ENCODE measurements around the gene BCL6.

The BCL6 gene

GRCh38 chr3:187695449-187695848 is 49.8 kb downstream of the BCL6 start:
- H3K27ac ChIP-seq: no peak overlapping the region
- TF ChIP-seq ZFX (IDR thresholded peaks at IDR 0.05) (no peak), CTCF (conservative IDR thresholded peaks at IDR 0.05) (no peak)

DNA sequence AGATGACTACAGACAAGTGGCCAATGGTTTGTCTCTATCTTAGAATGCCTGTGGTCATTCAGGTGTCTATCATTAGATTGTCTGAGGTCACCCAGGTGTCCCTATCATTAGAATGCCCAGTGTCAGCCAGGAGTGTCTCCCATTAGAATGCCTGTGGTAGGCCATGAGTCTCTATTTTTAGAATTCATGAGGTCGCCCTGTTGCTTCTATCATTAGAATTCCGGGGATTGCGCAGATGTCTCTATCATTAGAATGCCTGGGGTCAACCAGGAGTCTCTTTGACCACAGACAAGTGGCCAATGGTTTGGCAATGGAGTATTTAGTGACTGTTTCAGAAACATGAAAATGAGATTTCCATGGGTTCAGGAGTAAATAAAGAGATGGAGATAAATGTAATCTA is 50.5 kb downstream of the BCL6 start:
- no peak for TF ChIP-seq CTCF (conservative IDR thresholded peaks at IDR 0.05)
- TF ChIP-seq ZFX (IDR thresholded peaks at IDR 0.05): no peak

GRCh38 chr3:187693431-187693830 is 51.8 kb downstream of the BCL6 start:
- H3K27ac ChIP-seq: no peak overlapping the region
- no peak for TF ChIP-seq ZFX (IDR thresholded peaks at IDR 0.05)
- TF ChIP-seq CTCF (conservative IDR thresholded peaks at IDR 0.05): no peak

More for the DNA sequence above, 50.5 kb downstream of the BCL6 start:
- H3K27ac ChIP-seq: no peak overlapping the region

- TF ChIP-seq CTCF (conservative IDR thresholded peaks at IDR 0.05) (no peak), ZFX (IDR thresholded peaks at IDR 0.05) (no peak)
- H3K27ac ChIP-seq: no peak overlapping the region
These were observed 55.3 kb downstream of the BCL6 start for GRCh38 chr3:187689984-187690383.

DNA sequence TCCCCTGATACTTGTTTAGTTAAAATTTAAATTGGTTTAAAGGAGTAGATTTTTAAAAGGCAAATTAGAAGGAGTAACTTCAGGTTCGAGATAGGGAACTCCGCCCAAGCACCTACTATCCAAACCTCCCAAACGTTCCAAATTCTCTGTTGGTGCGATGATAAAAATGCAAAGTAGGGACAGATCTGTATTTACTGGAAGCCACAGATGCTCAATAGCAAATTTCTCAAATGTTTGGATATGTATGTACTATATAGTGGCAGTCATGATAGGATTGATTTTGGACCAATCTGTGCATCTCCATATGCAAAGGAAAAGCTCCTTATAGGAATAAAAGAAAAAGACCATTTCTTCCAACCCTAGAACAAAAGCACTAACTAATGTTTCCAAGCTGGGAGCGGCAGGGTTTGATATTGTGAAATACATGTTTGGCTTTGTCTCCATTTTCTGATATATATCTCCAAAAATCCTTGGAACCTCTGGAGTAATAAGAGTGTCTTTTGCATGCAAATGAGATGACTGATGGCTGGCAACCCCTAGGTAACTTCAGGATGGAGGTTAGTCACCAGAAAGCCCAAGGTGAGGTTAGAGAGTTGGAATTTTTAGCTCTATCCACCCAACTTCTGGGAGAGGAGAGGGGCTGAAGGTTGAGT is 58.5 kb downstream of the BCL6 start:
- no peak overlapping the region for H3K27ac ChIP-seq
- no peak for TF ChIP-seq CTCF (conservative IDR thresholded peaks at IDR 0.05)
- TF ChIP-seq ZFX (IDR thresholded peaks at IDR 0.05): no peak

- no peak overlapping the region for H3K27ac ChIP-seq
- no peak for TF ChIP-seq CTCF (conservative IDR thresholded peaks at IDR 0.05)
- no peak for TF ChIP-seq ZFX (IDR thresholded peaks at IDR 0.05)
These were observed 59.3 kb downstream of the BCL6 start for GRCh38 chr3:187685948-187686347.

GRCh38 chr3:187684880-187685279 is 60.4 kb downstream of the BCL6 start:
- TF ChIP-seq CTCF (conservative IDR thresholded peaks at IDR 0.05): no peak
- no peak for TF ChIP-seq ZFX (IDR thresholded peaks at IDR 0.05)

More at GRCh38 chr3:187684880-187685279, 60.4 kb downstream of the BCL6 start:
- H3K27ac ChIP-seq: no peak overlapping the region
